Esophagus (tissue), 2 donors: ENCODE data around the gene PHACTR1. TPM values are rescaled to one million over a fixed set of nuclear protein-coding genes. Genes with fewer than 3 reads are reported as not detected.

Experiments used
- H3K27ac ChIP-seq, 2 donors: one replicate each; pipeline ENCODE4 v1.5.1; 2013; ENCODE audit warnings: low read depth in 2 of 2, mild to moderate bottlenecking in 2 of 2, inconsistent platforms in 1 of 2, low read length in 1 of 2, moderate library complexity in 1 of 2
- H3K27me3 ChIP-seq, 2 donors: one replicate each; pipeline ENCODE4 v1.6.1; 2013; ENCODE audit warnings: low read length in 2 of 2, control low read depth in 1 of 2, mild to moderate bottlenecking in 1 of 2; ENCODE audit not compliant: insufficient read depth in 2 of 2, control insufficient read depth in 1 of 2
- H3K36me3 ChIP-seq, 2 donors: one replicate each; pipeline ENCODE4 v1.6.1; 2013; ENCODE audit warnings: low read length in 1 of 2; ENCODE audit not compliant: control insufficient read depth in 2 of 2, insufficient read depth in 2 of 2
- H3K4me1 ChIP-seq, 2 donors: one replicate each; pipeline ENCODE4 v1.6.1; 2013; ENCODE audit warnings: low read length in 1 of 2; ENCODE audit not compliant: control insufficient read depth in 2 of 2, insufficient read depth in 2 of 2
- H3K4me3 ChIP-seq, 2 donors: one replicate each; pipeline ENCODE4 v1.5.1; 2013; ENCODE audit warnings: low read length in 2 of 2, mild to moderate bottlenecking in 2 of 2, low read depth in 1 of 2, moderate library complexity in 1 of 2
- H3K9me3 ChIP-seq, 2 donors: one replicate each; pipeline ENCODE4 v1.6.1; 2013; ENCODE audit warnings: mild to moderate bottlenecking in 2 of 2, low read depth in 1 of 2, low read length in 1 of 2, moderate library complexity in 1 of 2; ENCODE audit not compliant: control insufficient read depth in 2 of 2, insufficient read depth in 1 of 2
- WGBS, 2 donors: extraction: QIAGEN DNeasy Blood & Tissue Kit; methylation state at CpG; one replicate each; pipeline ENCODE4 v1.1.7; 2013; 5-methylcytosine and 5-hydroxymethylcytosine counted together
- polyA plus RNA-seq, 2 donors: library from polyadenylated mRNA; stranded (reverse); fragments of 200-250 nt; gene quantifications; one replicate each; pipeline ENCODE4 v1.2.3, GENCODE V29; 2013
- donor health status: healthy with polysubstance abuse.
- donor health status: Bipolar disorder and iron deficiency.

Gene PHACTR1
- polyA plus RNA-seq, 2 donors = 0.41 to 0.55 TPM

DNA sequence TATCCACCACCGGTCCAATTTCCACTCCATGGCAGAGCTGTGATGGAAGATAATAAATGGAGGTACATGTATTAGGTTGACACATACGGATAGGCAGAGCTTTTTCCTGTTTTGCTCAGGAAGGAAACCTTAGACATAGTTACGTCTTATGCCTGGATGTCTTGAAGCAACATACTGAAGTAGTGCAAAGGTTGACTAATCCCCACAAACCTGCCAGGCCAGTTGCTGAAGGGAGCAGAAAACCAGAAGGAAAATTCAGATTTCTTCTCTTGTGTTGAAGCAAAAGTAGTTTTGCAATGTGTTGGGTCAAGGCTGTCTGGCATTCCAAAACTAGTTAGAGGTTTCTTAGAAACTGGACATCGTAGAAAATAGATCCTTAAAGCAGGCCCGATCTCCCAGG is 68.7 kb downstream of the PHACTR1 start:
- H3K4me1 ChIP-seq = no peaks in the 10 kb centered on the region
- no peak overlapping the region for H3K27ac ChIP-seq
- no peaks in the 10 kb centered on the region for H3K9me3 ChIP-seq
- H3K36me3 ChIP-seq = no peaks in the 10 kb centered on the region
- 72 to 75% methylated on average over 5 of the region's 5 CpGs for WGBS, 2 donors
- no peak overlapping the region for H3K4me3 ChIP-seq
- H3K27me3 ChIP-seq = no peaks in the 10 kb centered on the region

DNA sequence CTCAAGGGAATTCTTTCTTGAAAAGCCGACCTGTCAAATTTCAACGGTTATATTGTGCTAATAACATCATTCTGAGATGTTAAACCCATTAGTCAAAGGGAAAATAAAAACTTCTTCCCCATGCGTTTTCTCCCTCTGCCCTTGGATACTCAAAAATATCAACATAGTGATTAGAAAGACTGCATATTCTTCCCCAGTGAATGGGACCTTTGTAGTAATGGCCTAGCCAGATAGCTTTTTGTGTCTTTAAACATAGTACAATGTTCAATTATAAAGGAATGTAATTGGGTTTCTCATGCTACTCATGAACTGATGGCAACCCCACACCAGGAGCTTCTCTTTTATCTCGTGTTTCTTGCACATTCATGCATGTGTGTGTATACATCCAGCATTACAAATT is 69.4 kb downstream of the PHACTR1 start:
- Histone ChIP-seq H3K4me3 (no peak overlapping the region), H3K9me3 (no peaks in the 10 kb centered on the region), H3K27me3 (no peaks in the 10 kb centered on the region), H3K27ac (no peak overlapping the region), H3K36me3 (no peaks in the 10 kb centered on the region), H3K4me1 (no peaks in the 10 kb centered on the region)
- WGBS, 2 donors = 77 to 78% methylated on average over 4 of the region's 4 CpGs

GRCh38 chr6:12791371-12791770 is 74.8 kb downstream of the PHACTR1 start:
- Histone ChIP-seq H3K27ac (no peak overlapping the region), H3K4me3 (no peak overlapping the region), H3K4me1 (no peaks in the 10 kb centered on the region), H3K36me3 (no peaks in the 10 kb centered on the region), H3K27me3 (no peaks in the 10 kb centered on the region), H3K9me3 (no peaks in the 10 kb centered on the region)
- 74 to 81% methylated on average over 6 of the region's 6 CpGs for WGBS, 2 donors

- H3K9me3 ChIP-seq = peaks cover 0 to 2% of the 10 kb centered on the region in 2 donors
- H3K27me3 ChIP-seq = no peaks in the 10 kb centered on the region
- H3K36me3 ChIP-seq = no peaks in the 10 kb centered on the region
- no peaks in the 10 kb centered on the region for H3K4me1 ChIP-seq
- 50 to 56% methylated on average over 4 of the region's 4 CpGs for WGBS, 2 donors
- H3K27ac ChIP-seq = no peak overlapping the region
- H3K4me3 ChIP-seq = no peak overlapping the region
These were observed 81.8 kb downstream of the PHACTR1 start for GRCh38 chr6:12798326-12798725.

DNA sequence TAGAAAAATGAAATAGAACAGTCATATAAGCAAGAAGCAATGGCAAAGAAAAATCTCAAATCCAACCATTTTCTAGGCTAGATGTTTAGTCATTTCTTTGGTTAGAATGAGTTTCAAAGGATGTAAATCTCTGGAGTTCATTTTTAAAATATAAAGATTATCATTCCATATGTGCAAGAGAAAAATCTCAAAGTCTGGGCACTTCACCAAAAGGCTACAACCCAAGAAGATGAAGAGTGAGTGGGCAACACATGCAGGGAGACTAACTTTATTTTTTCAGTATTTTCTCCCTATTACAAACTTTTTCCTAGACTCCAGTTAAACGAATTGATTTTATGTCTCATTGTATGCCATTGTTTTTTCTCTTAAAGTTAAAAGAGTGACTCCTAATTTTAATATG is 83.6 kb downstream of the PHACTR1 start:
- H3K4me3 ChIP-seq = no peak overlapping the region
- no peaks in the 10 kb centered on the region for H3K36me3 ChIP-seq
- no peaks in the 10 kb centered on the region for H3K4me1 ChIP-seq
- WGBS, 2 donors = 52 to 54% methylated on average over 1 of the region's 1 CpG
- H3K27me3 ChIP-seq = no peaks in the 10 kb centered on the region
- peaks cover 0 to 2% of the 10 kb centered on the region in 2 donors for H3K9me3 ChIP-seq
- no peak overlapping the region for H3K27ac ChIP-seq

DNA sequence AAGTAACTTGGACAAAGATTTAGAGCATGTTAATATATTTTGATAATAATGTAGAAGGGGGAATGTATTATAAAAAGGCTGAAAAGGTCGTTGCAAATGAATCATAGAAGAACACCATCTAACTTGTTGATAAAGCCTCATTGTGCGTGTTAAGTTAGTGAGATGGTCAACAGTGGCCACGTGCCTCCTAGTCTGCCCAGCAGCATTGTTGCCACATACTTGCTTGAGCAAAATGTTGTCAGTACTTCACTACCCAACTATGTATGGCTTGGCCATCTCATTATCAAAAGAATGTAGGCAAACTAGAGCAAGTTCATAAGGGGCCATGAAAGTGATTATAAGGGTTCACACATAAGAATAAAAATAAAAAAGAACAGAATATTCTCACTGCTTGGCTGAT is 84.6 kb downstream of the PHACTR1 start:
- Histone ChIP-seq H3K4me1 (no peaks in the 10 kb centered on the region), H3K4me3 (no peak overlapping the region), H3K36me3 (no peaks in the 10 kb centered on the region), H3K27ac (no peak overlapping the region), H3K27me3 (no peaks in the 10 kb centered on the region), H3K9me3 (peaks cover 0 to 2% of the 10 kb centered on the region in 2 donors)
- WGBS, 2 donors = 55 to 60% methylated on average over 3 of the region's 3 CpGs

GRCh38 chr6:12802440-12802839 is 85.9 kb downstream of the PHACTR1 start:
- Histone ChIP-seq H3K27me3 (no peaks in the 10 kb centered on the region), H3K9me3 (peaks cover 0 to 1% of the 10 kb centered on the region in 2 donors), H3K27ac (no peak overlapping the region), H3K36me3 (no peaks in the 10 kb centered on the region), H3K4me3 (no peak overlapping the region), H3K4me1 (no peaks in the 10 kb centered on the region)
- WGBS, 2 donors = 79 to 89% methylated on average over 4 of the region's 4 CpGs

- Histone ChIP-seq H3K4me1 (no peaks in the 10 kb centered on the region), H3K36me3 (no peaks in the 10 kb centered on the region), H3K9me3 (no peaks in the 10 kb centered on the region), H3K27ac (no peak overlapping the region), H3K27me3 (no peaks in the 10 kb centered on the region), H3K4me3 (no peak overlapping the region)
- 39 to 46% methylated on average over 3 of the region's 3 CpGs for WGBS, 2 donors
These were observed 86.9 kb downstream of the PHACTR1 start for GRCh38 chr6:12803486-12803885.

- no peaks in the 10 kb centered on the region for H3K27me3 ChIP-seq
- no peaks in the 10 kb centered on the region for H3K4me1 ChIP-seq
- WGBS, 2 donors = 64 to 71% methylated on average over 7 of the region's 7 CpGs
- H3K27ac ChIP-seq = no peak overlapping the region
- H3K36me3 ChIP-seq = no peaks in the 10 kb centered on the region
- no peaks in the 10 kb centered on the region for H3K9me3 ChIP-seq
- H3K4me3 ChIP-seq = no peak overlapping the region
These were observed 88.5 kb downstream of the PHACTR1 start for GRCh38 chr6:12804952-12805645.

- H3K27ac ChIP-seq = no peak overlapping the region
- H3K27me3 ChIP-seq = no peaks in the 10 kb centered on the region
- no peaks in the 10 kb centered on the region for H3K9me3 ChIP-seq
- H3K4me3 ChIP-seq = no peak overlapping the region
- H3K4me1 ChIP-seq = no peaks in the 10 kb centered on the region
- no peaks in the 10 kb centered on the region for H3K36me3 ChIP-seq
- 79 to 84% methylated on average over 4 of the region's 4 CpGs for WGBS, 2 donors
These were observed 89.6 kb downstream of the PHACTR1 start for GRCh38 chr6:12806136-12806535.
